Measurements from ENCODE around the gene NARF. TPM values are rescaled to one million over a fixed set of nuclear protein-coding genes. Genes with fewer than 3 reads are reported as not detected.
"Not testable (repeated sequence)": the region's sequence is repeated elsewhere in the genome, so short reads cannot be mapped to it uniquely, and the experiment has no call there.

Gene NARF
- total RNA-seq, 1 experiment from 2014 or later: 59.5 TPM

DNA sequence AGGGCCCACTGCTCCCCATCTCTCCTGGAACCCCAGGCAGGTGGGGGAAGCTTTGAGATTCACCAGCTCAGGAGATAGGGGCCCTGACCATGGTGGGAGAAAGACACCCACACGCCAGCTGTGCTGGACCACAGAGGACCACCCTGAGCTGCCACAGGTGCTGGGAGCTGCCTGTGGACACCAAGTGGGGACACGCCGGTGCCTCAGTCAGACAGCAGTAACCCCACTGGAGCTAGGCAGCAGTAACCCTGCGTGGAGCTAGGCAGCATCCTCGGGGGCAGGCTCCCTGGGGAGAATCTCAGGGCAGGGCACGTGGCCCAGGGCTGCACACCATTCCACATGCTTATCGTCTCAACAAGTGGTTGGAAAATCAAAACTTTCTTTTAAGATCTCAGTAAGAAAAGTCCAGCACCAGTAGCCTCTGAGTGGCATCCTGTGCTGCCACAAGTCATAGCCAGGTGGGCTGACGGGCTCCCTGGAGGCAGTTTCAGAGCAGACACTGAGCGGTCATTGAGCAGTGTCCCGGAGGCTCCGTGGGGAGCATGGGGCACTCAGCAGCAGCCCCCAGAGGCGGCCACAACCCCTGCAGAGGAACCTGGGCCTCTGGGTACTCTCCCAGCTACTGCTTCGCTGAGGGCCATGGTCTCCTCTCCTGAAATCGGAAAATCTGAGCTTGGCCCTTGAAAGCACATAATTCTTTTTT lies 48.4 kb upstream of the NARF start:
- no peak overlapping the region for H3K9ac ChIP-seq (ENCODE audit: low read length)
- no peaks in the 10 kb centered on the region for H3F3A ChIP-seq (ENCODE audit: low read length, unreplicated experiment)
- no peaks in the 10 kb centered on the region for H3K9me3 ChIP-seq (ENCODE audit: low read length)
- peaks cover 14% of the 10 kb centered on the region; the same call in 1 of the 2 replicates for H3K79me2 ChIP-seq (ENCODE audit: low read length)
- no peaks in the 10 kb centered on the region for H3K27me3 ChIP-seq (ENCODE audit: low read length)
- TF ChIP-seq, protein P1, sequence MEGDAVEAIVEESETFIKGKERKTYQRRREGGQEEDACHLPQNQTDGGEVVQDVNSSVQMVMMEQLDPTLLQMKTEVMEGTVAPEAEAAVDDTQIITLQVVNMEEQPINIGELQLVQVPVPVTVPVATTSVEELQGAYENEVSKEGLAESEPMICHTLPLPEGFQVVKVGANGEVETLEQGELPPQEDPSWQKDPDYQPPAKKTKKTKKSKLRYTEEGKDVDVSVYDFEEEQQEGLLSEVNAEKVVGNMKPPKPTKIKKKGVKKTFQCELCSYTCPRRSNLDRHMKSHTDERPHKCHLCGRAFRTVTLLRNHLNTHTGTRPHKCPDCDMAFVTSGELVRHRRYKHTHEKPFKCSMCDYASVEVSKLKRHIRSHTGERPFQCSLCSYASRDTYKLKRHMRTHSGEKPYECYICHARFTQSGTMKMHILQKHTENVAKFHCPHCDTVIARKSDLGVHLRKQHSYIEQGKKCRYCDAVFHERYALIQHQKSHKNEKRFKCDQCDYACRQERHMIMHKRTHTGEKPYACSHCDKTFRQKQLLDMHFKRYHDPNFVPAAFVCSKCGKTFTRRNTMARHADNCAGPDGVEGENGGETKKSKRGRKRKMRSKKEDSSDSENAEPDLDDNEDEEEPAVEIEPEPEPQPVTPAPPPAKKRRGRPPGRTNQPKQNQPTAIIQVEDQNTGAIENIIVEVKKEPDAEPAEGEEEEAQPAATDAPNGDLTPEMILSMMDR (conservative IDR thresholded peaks at IDR 0.05; ENCODE audit: low read depth, low read length): no peak
- no peak for TF ChIP-seq EZH2 (IDR thresholded peaks at IDR 0.05; ENCODE audit: low read length, unreplicated experiment)
- TF ChIP-seq EZH2phosphoT487 (IDR thresholded peaks at IDR 0.05; ENCODE audit: borderline replicate concordance, low read length): no peak
- H4K20me1 ChIP-seq (ENCODE audit: low read length): peaks cover 10% of the 10 kb centered on the region; the same call in 1 of the 2 replicates
- no peak overlapping the region for H3K4me2 ChIP-seq (ENCODE audit: low read length)
- H3K4me1 ChIP-seq (ENCODE audit: insufficient read depth, low read length): no peaks in the 10 kb centered on the region
- ChIA-PET CTCF (no interaction called here), POLR2A (ENCODE audit: unreplicated experiment) (interaction anchor here (0.7 kb wide), 1 partner anchor 36 kb away, joined by 19 read pairs; no protein-coding TSS in a partner anchor)
- no peaks in the 10 kb centered on the region for H3K9me2 ChIP-seq (replicated peaks; ENCODE audit: low read length)
- intact Hi-C loops (cut with micrococcal nuclease): loop anchor here (5.0 to 10.0 kb wide), 2 partner anchors 58 to 85 kb away; no protein-coding TSS in a partner anchor
- H3K27ac ChIP-seq (ENCODE audit: low read length): no peak overlapping the region
- no peak for ATAC-seq
- BruUV-seq (replicated peaks): no TSS peak
- DNase-seq: no peak
- H2AFZ ChIP-seq (ENCODE audit: low read length): no peak overlapping the region
- H3K4me3 ChIP-seq (ENCODE audit: low read length): no peak overlapping the region
- no peaks in the 10 kb centered on the region; the same call in 1 of the 2 replicates for H3K36me3 ChIP-seq (ENCODE audit: low read depth, low read length)

DNA sequence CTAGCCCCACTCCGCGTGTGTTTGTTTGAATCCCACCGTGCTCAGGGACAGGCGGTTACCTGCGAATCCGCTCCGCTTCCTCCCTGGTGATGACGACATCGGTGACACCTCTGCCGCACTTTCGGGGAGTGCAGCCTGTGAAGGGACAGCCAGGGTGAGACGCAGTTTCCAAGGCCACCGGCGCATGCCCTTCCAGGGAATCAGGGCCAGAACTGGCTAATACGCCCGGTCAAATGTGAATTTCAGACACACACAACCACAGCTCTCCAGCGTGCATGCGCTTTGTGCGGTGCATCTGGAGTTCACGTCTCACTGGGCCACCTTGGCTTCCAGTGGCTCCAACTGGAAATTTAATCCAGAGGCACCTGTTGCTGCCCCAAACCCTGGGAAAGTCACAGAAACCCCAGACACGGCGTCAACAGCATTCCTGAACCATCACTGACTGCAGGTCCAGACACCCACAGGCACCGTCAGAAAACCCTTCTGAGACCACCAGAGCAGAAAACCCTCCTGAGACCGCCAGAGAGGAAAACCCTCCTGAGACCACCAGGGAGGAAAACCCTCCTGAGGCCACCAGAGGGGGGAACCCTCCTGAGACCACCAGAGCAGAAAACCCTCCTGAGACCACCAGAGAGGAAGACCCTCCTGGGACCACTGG lies 47.0 kb upstream of the NARF start:
- H3K27me3 ChIP-seq (ENCODE audit: low read length): no peaks in the 10 kb centered on the region
- no peaks in the 10 kb centered on the region for H3K9me3 ChIP-seq (ENCODE audit: low read length)
- POLR2A ChIA-PET (ENCODE audit: unreplicated experiment): no interaction called here
- H3K79me2 ChIP-seq (ENCODE audit: low read length): peaks cover 14% of the 10 kb centered on the region; the same call in 1 of the 2 replicates
- H3K4me1 ChIP-seq (ENCODE audit: insufficient read depth, low read length): no peaks in the 10 kb centered on the region
- intact Hi-C loops (cut with micrococcal nuclease): loop anchor here (5.0 to 10.0 kb wide), 2 partner anchors 59 to 83 kb away; no protein-coding TSS in a partner anchor
- H3K4me2 ChIP-seq (ENCODE audit: low read length): no peak overlapping the region
- no TSS peak for BruUV-seq (replicated peaks)
- H2AFZ ChIP-seq (ENCODE audit: low read length): no peak overlapping the region
- DNase-seq: no peak
- no peak overlapping the region for H3K9ac ChIP-seq (ENCODE audit: low read length)
- H4K20me1 ChIP-seq (ENCODE audit: low read length): peaks cover 16% of the 10 kb centered on the region; the same call in 1 of the 2 replicates
- no peak overlapping the region for H3K4me3 ChIP-seq (ENCODE audit: low read length)
- H3K9me2 ChIP-seq (replicated peaks; ENCODE audit: low read length): no peaks in the 10 kb centered on the region
- no peaks in the 10 kb centered on the region for H3K36me3 ChIP-seq (ENCODE audit: low read depth, low read length)
- H3F3A ChIP-seq (ENCODE audit: low read length, unreplicated experiment): no peaks in the 10 kb centered on the region
- H3K27ac ChIP-seq (ENCODE audit: low read length): no peak overlapping the region
- CTCF ChIA-PET: no interaction called here
- TF ChIP-seq, protein P1 (conservative IDR thresholded peaks at IDR 0.05; ENCODE audit: low read depth, low read length): no peak
- no peak for TF ChIP-seq EZH2phosphoT487 (IDR thresholded peaks at IDR 0.05; ENCODE audit: borderline replicate concordance, low read length)
- TF ChIP-seq EZH2 (IDR thresholded peaks at IDR 0.05; ENCODE audit: low read length, unreplicated experiment): no peak
- no peak for ATAC-seq

DNA sequence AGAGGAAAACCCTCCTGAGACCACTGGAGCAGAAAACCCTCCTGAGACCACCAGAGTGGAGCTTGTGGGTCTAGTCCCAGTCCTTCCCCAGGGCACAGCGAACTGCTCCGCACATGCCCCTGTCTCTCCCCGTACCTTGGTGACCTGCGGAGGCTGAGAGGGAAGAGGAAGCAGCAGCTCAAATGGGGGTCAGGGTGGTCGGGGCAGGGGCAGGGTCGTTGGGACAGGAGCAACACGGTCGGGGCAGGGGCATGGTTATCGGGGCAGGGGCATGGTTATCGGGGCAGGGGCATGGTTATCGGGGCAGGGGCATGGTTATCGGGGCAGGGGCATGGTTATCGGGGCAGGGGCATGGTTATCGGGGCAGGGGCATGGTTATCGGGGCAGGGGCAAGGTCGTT lies 46.5 kb upstream of the NARF start:
- H3K4me2 ChIP-seq (ENCODE audit: low read length); H3F3A ChIP-seq (ENCODE audit: low read length, unreplicated experiment); H3K27me3 ChIP-seq (ENCODE audit: low read length); H3K9ac ChIP-seq (ENCODE audit: low read length); BruUV-seq (replicated peaks); DNase-seq; H2AFZ ChIP-seq (ENCODE audit: low read length); H3K27ac ChIP-seq (ENCODE audit: low read length); H3K4me1 ChIP-seq (ENCODE audit: insufficient read depth, low read length); POLR2A ChIA-PET (ENCODE audit: unreplicated experiment); H3K9me3 ChIP-seq (ENCODE audit: low read length); H3K36me3 ChIP-seq (ENCODE audit: low read depth, low read length); H3K9me2 ChIP-seq (replicated peaks; ENCODE audit: low read length); H3K4me3 ChIP-seq (ENCODE audit: low read length); ATAC-seq; CTCF ChIA-PET: not testable (repeated sequence)
- intact Hi-C loops (cut with micrococcal nuclease): loop anchor here (5.0 to 10.0 kb wide), 2 partner anchors 60 to 83 kb away; no protein-coding TSS in a partner anchor
- Histone ChIP-seq H3K79me2 (ENCODE audit: low read length) (peaks cover 14% of the 10 kb centered on the region), H4K20me1 (ENCODE audit: low read length) (peaks cover 16% of the 10 kb centered on the region; the same call in 1 of the 2 replicates)
